SW 1271 (cell line): ENCODE results near the gene PMCH.
"Not testable (repeated sequence)": the region's sequence is repeated elsewhere in the genome, so short reads cannot be mapped to it uniquely, and the experiment has no call there.

Source experiments
- DNase-seq, 2 experiments: peaks; one replicate each; lab custom pipeline; 2025; lab: John Stamatoyannopoulos, UW

The PMCH gene

GRCh38 chr12:102197789-102198188 lies at the start of gene PMCH:
PMCH (minus strand) TSS chr12:102197833; CDS start chr12:102197770, 63 bp downstream.
- no peak for DNase-seq

- DNase-seq = not testable (repeated sequence)
Observed at GRCh38 chr12:102240859-102241258, 43.2 kb upstream of the PMCH start.

GRCh38 chr12:102234599-102234998 lies 37.0 kb upstream of the PMCH start:
- no peak for DNase-seq

GRCh38 chr12:102232446-102232845 lies 34.8 kb upstream of the PMCH start:
- DNase-seq = no peak

GRCh38 chr12:102232036-102232435 lies 34.4 kb upstream of the PMCH start:
- no peak for DNase-seq

GRCh38 chr12:102227954-102228353 lies 30.3 kb upstream of the PMCH start:
- DNase-seq = no peak

- no peak for DNase-seq
Observed at GRCh38 chr12:102220736-102221135, 23.1 kb upstream of the PMCH start.

- DNase-seq = peak; percentile 20 to 57
Observed at GRCh38 chr12:102215992-102216691, 18.5 kb upstream of the PMCH start.

- no peak for DNase-seq
Observed at GRCh38 chr12:102204025-102204424, 6.4 kb upstream of the PMCH start.

GRCh38 chr12:102202556-102202955 lies 4.9 kb upstream of the PMCH start:
- no peak for DNase-seq

- no peak for DNase-seq
Observed at GRCh38 chr12:102201436-102202061, 3.9 kb upstream of the PMCH start.

- DNase-seq = no peak
Observed at GRCh38 chr12:102195826-102196225, 1.8 kb downstream of the PMCH start.

GRCh38 chr12:102182635-102183034 lies 15.0 kb downstream of the PMCH start:
- no peak for DNase-seq

GRCh38 chr12:102174761-102175160 lies 22.9 kb downstream of the PMCH start:
- DNase-seq = no peak

- no peak for DNase-seq
Observed at GRCh38 chr12:102174117-102174516, 23.5 kb downstream of the PMCH start.

GRCh38 chr12:102172436-102172835 lies 25.2 kb downstream of the PMCH start:
- no peak for DNase-seq

- DNase-seq = no peak
Observed at GRCh38 chr12:102171951-102172350, 25.7 kb downstream of the PMCH start.

- DNase-seq = peak in 1 of 2 experiments; percentile 4
Observed at GRCh38 chr12:102169922-102170621, 27.6 kb downstream of the PMCH start.

- no peak for DNase-seq
Observed at GRCh38 chr12:102167821-102168604, 29.6 kb downstream of the PMCH start.

- DNase-seq = no peak
Observed at GRCh38 chr12:102163383-102163782, 34.2 kb downstream of the PMCH start.

- DNase-seq = not testable (repeated sequence)
Observed at GRCh38 chr12:102155206-102155605, 42.4 kb downstream of the PMCH start.

GRCh38 chr12:102147062-102147587 lies 50.5 kb downstream of the PMCH start:
- DNase-seq = not testable (repeated sequence)
